ENCODE data around the gene ELOA. TPM values are rescaled to one million over a fixed set of nuclear protein-coding genes. Genes with fewer than 3 reads are reported as not detected.

ELOA gene
- total RNA-seq = 10 to 100 TPM; 37.8 to 44.0 (median 41.2) TPM

- no peak for DNase-seq
- peaks cover 0 to 10% (median 0%) of the 10 kb centered on the region in 3 donors for H3K36me3 ChIP-seq
- intact Hi-C loops (cut with DNase I) = no loop called here
- TF ChIP-seq POLR2A (IDR thresholded peaks at IDR 0.05) (peak in 2 of 4 donors; percentile 69 to 80), CTCF (IDR thresholded peaks at IDR 0.05) (peak in 1 of 6 experiments; percentile 2)
- peak within 1 kb of the TSS; percentile 85 to 97 (median 94) for H3K27ac ChIP-seq
- 0% methylated on average over 1 of the region's 119 CpGs; no CpG with 5 or more reads in 1 of the 2 donors for WGBS, 2 donors
- peaks cover 0 to 54% (median 29%) of the 10 kb centered on the region in 3 donors for H3K4me1 ChIP-seq
- no peaks in the 10 kb centered on the region for H3K27me3 ChIP-seq
- no peaks in the 10 kb centered on the region for H3K9me3 ChIP-seq
- peak within 1 kb of the TSS; percentile 71 to 100 (median 96) for H3K4me3 ChIP-seq
These were observed at the start of gene ELOA for GRCh38 chr1:23743287-23744152. Gene ELOA, plus strand, starts transcription at chr1:23743471. Its CDS starts 33 bp downstream, at chr1:23743504.

- Histone ChIP-seq H3K27me3 (no peaks in the 10 kb centered on the region), H3K27ac (peak overlapping the region in 1 of 4 donors; percentile 93), H3K36me3 (peaks cover 12 to 61% (median 38%) of the 10 kb centered on the region in 3 donors), H3K4me3 (peak overlapping the region; percentile 76 to 96 (median 88)), H3K4me1 (peaks cover 18 to 72% (median 40%) of the 10 kb centered on the region in 3 donors), H3K9me3 (no peaks in the 10 kb centered on the region)
- TF ChIP-seq CTCF (IDR thresholded peaks at IDR 0.05) (no peak), POLR2A (IDR thresholded peaks at IDR 0.05) (no peak)
- WGBS, 2 donors = 51 to 69% methylated on average over 2 of the region's 2 CpGs
- no peak for DNase-seq
- intact Hi-C loops (cut with DNase I) = no loop called here
These were observed 49.7 kb upstream of the ELOA start for GRCh38 chr1:23693599-23693998.

GRCh38 chr1:23694371-23694770 lies 48.9 kb upstream of the ELOA start:
- H3K36me3 ChIP-seq = peaks cover 12 to 68% (median 42%) of the 10 kb centered on the region in 3 donors
- intact Hi-C loops (cut with DNase I) = no loop called here
- 50 to 63% methylated on average over 3 of the region's 3 CpGs for WGBS, 2 donors
- H3K4me1 ChIP-seq = peaks cover 18 to 79% (median 42%) of the 10 kb centered on the region in 3 donors
- no peaks in the 10 kb centered on the region for H3K27me3 ChIP-seq
- no peak overlapping the region for H3K4me3 ChIP-seq
- no peak for DNase-seq
- no peak overlapping the region for H3K27ac ChIP-seq
- H3K9me3 ChIP-seq = no peaks in the 10 kb centered on the region
- no peak for TF ChIP-seq CTCF (IDR thresholded peaks at IDR 0.05)
- no peak for TF ChIP-seq POLR2A (IDR thresholded peaks at IDR 0.05)

- Histone ChIP-seq H3K4me1 (peaks cover 18 to 85% (median 44%) of the 10 kb centered on the region in 3 donors), H3K9me3 (no peaks in the 10 kb centered on the region), H3K27ac (no peak overlapping the region), H3K36me3 (peaks cover 24 to 81% (median 44%) of the 10 kb centered on the region in 3 donors), H3K4me3 (no peak overlapping the region), H3K27me3 (no peaks in the 10 kb centered on the region)
- WGBS, 2 donors = 89 to 95% methylated on average over 3 of the region's 3 CpGs
- TF ChIP-seq POLR2A (IDR thresholded peaks at IDR 0.05) = no peak
- no peak for TF ChIP-seq CTCF (IDR thresholded peaks at IDR 0.05)
- no peak for DNase-seq
- intact Hi-C loops (cut with DNase I) = no loop called here
These were observed 47.6 kb upstream of the ELOA start for GRCh38 chr1:23695667-23696066.

GRCh38 chr1:23696335-23696989 lies 46.8 kb upstream of the ELOA start:
- Histone ChIP-seq H3K27me3 (no peaks in the 10 kb centered on the region), H3K4me3 (no peak overlapping the region), H3K27ac (no peak overlapping the region), H3K4me1 (peaks cover 15 to 80% (median 40%) of the 10 kb centered on the region in 3 donors), H3K36me3 (peaks cover 32 to 89% (median 49%) of the 10 kb centered on the region in 3 donors), H3K9me3 (no peaks in the 10 kb centered on the region)
- no peak for DNase-seq
- no peak for TF ChIP-seq POLR2A (IDR thresholded peaks at IDR 0.05)
- TF ChIP-seq CTCF (IDR thresholded peaks at IDR 0.05) = no peak
- WGBS, 2 donors = 57 to 64% methylated on average over 6 of the region's 6 CpGs
- intact Hi-C loops (cut with DNase I) = no loop called here
